Transverse colon (tissue), 3 donors: ENCODE measurements around the gene WDR19.

Experiments
- CTCF ChIP-seq, 5 experiments: fragments of 200-600 bp in 3 of 5; fragments of 450-650 bp in 2 of 5; sonication (generic) in 3 of 5; IDR thresholded peaks; 1 replicate in 2 of 5; 2 replicates in 3 of 5; pipeline ENCODE4 v1.5.1; 2016 to 2017; ENCODE audit warnings: antibody characterized with exemption in 5 of 5, inconsistent platforms in 3 of 5, mild to moderate bottlenecking in 2 of 5, moderate library complexity in 1 of 5
- POLR2A ChIP-seq: fragments of 450-650 bp; IDR thresholded peaks from one replicate; pipeline ENCODE4 v1.6.1; 2016; ENCODE audit warnings: antibody characterized with exemption, mild to moderate bottlenecking, moderate library complexity

GRCh38 chr4:39323821-39324220 lies 141.5 kb downstream of the WDR19 start:
- TF ChIP-seq CTCF (IDR thresholded peaks at IDR 0.05) (no peak), POLR2A (no peak)
